K562 (cell line): Measurements from ENCODE around the gene KIAA0513. TPM values are rescaled to one million over a fixed set of nuclear protein-coding genes. Genes with fewer than 3 reads are reported as not detected.

Source experiments
- SNIP1 ChIP-seq: fragments of 450-650 bp; IDR thresholded peaks from 2 replicates; pipeline ENCODE4 v1.7.1; 2017; ENCODE audit warnings: low read depth, mild to moderate bottlenecking
- ZBTB40 ChIP-seq, 2 experiments: fragments of 450-650 bp in 1 of 2; sonication (generic) in 1 of 2; formaldehyde crosslinking in 1 of 2; IDR thresholded peaks; 2 replicates each; pipeline versions ENCODE4 v1.7.1 to v1.9.0; 2016 to 2022; ENCODE audit warnings: inconsistent platforms in 1 of 2, mild to moderate bottlenecking in 1 of 2, missing genetic modification reagents in 1 of 2
- ZKSCAN8 ChIP-seq: fragments of 200-800 bp; sonication (Bioruptor generic); IDR thresholded peaks from 2 replicates; pipeline ENCODE4 v1.6.1; 2016; ENCODE audit warnings: missing genetic modification characterization, missing compliant biosample characterization
- polyA plus RNA-seq, 8 experiments: library from polyadenylated mRNA; depleted of rRNA in 4 of 8; stranded (reverse) in 5 of 8; unstranded in 3 of 8; fragments of >200 nt; fragmentation: Nextera tagmentation in 2 of 8; fragmentation: Illumina TruSeq in 1 of 8; extraction: Ambion mirVana in 2 of 8; extraction: Trizol in 1 of 8; gene quantifications; 2 replicates each; pipeline versions ENCODE4 v1.2.1 to v1.2.3, GENCODE V29; 2011 to 2014; ENCODE audit warnings: inconsistent platforms in 1 of 8, missing spikeins in 1 of 8
- total RNA-seq, 7 experiments: library from RNA; depleted of rRNA in 6 of 7; stranded (reverse); fragments of >200 nt in 6 of 7; fragmentation: Illumina TruSeq in 2 of 7; extraction: Trizol in 2 of 7; gene quantifications; 2 replicates each; pipeline versions ENCODE4 v1.2.1 to v1.2.3, GENCODE V29; 2011 to 2021; ENCODE audit warnings: low replicate concordance in 1 of 7

The KIAA0513 gene
- total and polyA plus RNA-seq, 9 of the 15 experiments (the other 6 are each of a cell fraction or from before 2014, with no cell fraction given) = 0.18 to 13.7 (median 10.2) TPM

- TF ChIP-seq ZBTB40 (IDR thresholded peaks at IDR 0.05) = no peak
- no peak for TF ChIP-seq ZBTB40 (CRISPR knock-in tag; IDR thresholded peaks at IDR 0.05)
- TF ChIP-seq ZKSCAN8 (CRISPR knock-in tag) = no peak
- TF ChIP-seq SNIP1 = no peak
These were observed 5.6 kb downstream of the KIAA0513 start (continued) for GRCh38 chr16:85033171-85033570.
